Measurements from ENCODE around the gene KRTAP10-9.
"Not testable (repeated sequence)": the region's sequence is repeated elsewhere in the genome, so short reads cannot be mapped to it uniquely, and the experiment has no call there.

Gene KRTAP10-9

GRCh38 chr21:44615911-44616590, 10.8 kb upstream of the KRTAP10-9 start:
- no peak for DNase-seq

GRCh38 chr21:44616591-44616926, 10.3 kb upstream of the KRTAP10-9 start:
- DNase-seq: no peak

- no peak for DNase-seq
These were observed 9.8 kb upstream of the KRTAP10-9 start for GRCh38 chr21:44617071-44617501.

- DNase-seq: no peak
These were observed 8.4 kb upstream of the KRTAP10-9 start for GRCh38 chr21:44618504-44618903.

- peak; percentile 73 for DNase-seq
These were observed 8.0 kb upstream of the KRTAP10-9 start for GRCh38 chr21:44618909-44619308.

- DNase-seq: no peak
These were observed 7.0 kb upstream of the KRTAP10-9 start for GRCh38 chr21:44619886-44620285.

- no peak for DNase-seq
These were observed 3.3 kb upstream of the KRTAP10-9 start for GRCh38 chr21:44623575-44623974.

GRCh38 chr21:44625756-44626155, 1.1 kb upstream of the KRTAP10-9 start:
- no peak for DNase-seq

- DNase-seq: no peak
These were observed 631 bp upstream of the KRTAP10-9 start for GRCh38 chr21:44626262-44626661.

GRCh38 chr21:44627181-44627822, 409 bp downstream of the KRTAP10-9 start:
- DNase-seq: not testable (repeated sequence)

GRCh38 chr21:44627831-44628233, 939 bp downstream of the KRTAP10-9 start:
- not testable (repeated sequence) for DNase-seq

- DNase-seq: no peak
These were observed 2.0 kb downstream of the KRTAP10-9 start for GRCh38 chr21:44628707-44629391.

- no peak for DNase-seq
These were observed 3.5 kb downstream of the KRTAP10-9 start for GRCh38 chr21:44630440-44630839.

GRCh38 chr21:44632067-44632466, 5.2 kb downstream of the KRTAP10-9 start:
- no peak for DNase-seq

GRCh38 chr21:44636209-44637017, 9.5 kb downstream of the KRTAP10-9 start:
- no peak for DNase-seq

GRCh38 chr21:44637018-44637850, 10.3 kb downstream of the KRTAP10-9 start, which contains the start of gene KRTAP10-10:
KRTAP10-10 (plus strand) TSS chr21:44637356; CDS start chr21:44637418, 62 bp downstream.
- DNase-seq: no peak

- not testable (repeated sequence) for DNase-seq
These were observed 11.0 kb downstream of the KRTAP10-9 start for GRCh38 chr21:44637851-44638348.

GRCh38 chr21:44638506-44639330, 11.8 kb downstream of the KRTAP10-9 start:
- DNase-seq: not testable (repeated sequence)

- no peak for DNase-seq
These were observed 12.4 kb downstream of the KRTAP10-9 start for GRCh38 chr21:44639331-44639655.

GRCh38 chr21:44640761-44641160, 13.9 kb downstream of the KRTAP10-9 start:
- no peak for DNase-seq

- no peak for DNase-seq
These were observed 16.9 kb downstream of the KRTAP10-9 start for GRCh38 chr21:44643741-44644310.
